Stimulated activated CD8-positive, alpha-beta memory T cell treated with anti-CD3 and anti-CD28 coated beads, Interleukin-4, amount 100 ng/mL, for 1 hour (primary cell): Measurements from ENCODE around the gene KIAA1549.

ENCODE experiments used
- DNase-seq, 2 donors: peaks; one replicate each; pipeline ENCODE4 v3.0.0-alpha.2; 2020; ENCODE audit warnings: low read depth in 2 of 2, low spot score in 1 of 2

Gene KIAA1549

GRCh38 chr7:138861051-138861450 is 120.1 kb downstream of the KIAA1549 start:
- DNase-seq = no peak

DNA sequence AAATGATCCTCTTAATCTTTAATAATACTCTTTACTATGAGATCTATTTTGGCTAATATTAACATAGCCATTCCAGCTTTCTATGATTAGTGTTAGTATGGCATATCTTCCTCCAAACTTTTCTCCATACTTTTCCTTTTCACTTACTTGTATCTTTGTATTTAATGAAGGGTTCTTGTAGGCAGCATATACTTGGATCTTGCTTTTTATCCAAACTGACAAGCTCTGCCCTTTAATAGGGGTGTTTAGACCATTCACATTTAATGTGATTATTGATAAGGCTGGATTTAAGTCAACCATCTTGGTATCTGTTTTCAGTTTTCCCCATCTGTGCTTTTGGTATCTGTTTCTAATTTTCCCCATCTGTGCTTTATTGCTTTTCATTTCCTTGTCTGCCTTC is 123.5 kb downstream of the KIAA1549 start:
- DNase-seq = no peak

DNA sequence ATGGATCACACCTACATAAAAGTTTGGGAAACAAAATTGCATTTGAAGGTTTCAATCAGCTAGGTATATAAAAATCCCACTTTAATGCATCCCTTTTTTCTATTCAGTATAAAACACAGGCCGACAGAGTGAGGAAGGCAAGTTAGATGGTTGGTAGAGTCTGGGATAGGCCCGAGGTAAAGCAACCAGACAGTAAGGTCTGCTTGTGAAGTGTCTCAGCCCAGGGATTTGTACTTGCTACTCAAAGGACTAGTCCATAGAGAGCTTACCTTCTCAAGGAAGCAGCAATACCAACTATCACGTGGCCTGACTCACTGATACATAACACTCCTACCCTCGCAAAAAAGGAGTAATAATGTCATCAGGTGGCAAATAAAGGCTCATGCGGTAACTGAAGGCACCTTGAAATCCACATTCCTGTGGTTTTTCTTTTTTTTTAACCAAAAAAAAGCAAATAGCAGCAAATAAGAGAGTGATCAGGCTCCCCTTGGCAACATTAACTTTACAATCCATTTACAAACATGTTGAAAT is 127.0 kb downstream of the KIAA1549 start:
- DNase-seq = no peak

DNA sequence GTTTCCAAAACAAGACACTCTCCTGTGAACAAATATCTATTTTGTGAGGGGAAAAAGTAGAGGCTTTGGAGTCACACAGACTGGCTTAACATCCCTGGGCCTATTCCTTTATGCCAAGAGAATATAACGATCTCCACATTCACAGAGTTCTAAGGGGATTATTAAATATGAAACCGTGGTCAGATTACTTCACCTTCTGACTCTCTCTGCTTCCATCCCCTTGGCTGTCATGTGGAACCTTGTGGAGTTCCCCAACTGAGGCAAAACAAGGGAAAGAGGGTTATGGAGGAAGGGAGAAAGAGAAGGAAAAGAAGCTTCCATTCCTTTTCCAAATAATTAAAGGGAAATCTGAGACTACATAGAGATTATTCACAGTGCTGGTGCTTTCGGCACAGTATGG is 127.7 kb downstream of the KIAA1549 start:
- DNase-seq = no peak

- DNase-seq = no peak
These were observed 128.7 kb downstream of the KIAA1549 start for GRCh38 chr7:138852469-138852868.

DNA sequence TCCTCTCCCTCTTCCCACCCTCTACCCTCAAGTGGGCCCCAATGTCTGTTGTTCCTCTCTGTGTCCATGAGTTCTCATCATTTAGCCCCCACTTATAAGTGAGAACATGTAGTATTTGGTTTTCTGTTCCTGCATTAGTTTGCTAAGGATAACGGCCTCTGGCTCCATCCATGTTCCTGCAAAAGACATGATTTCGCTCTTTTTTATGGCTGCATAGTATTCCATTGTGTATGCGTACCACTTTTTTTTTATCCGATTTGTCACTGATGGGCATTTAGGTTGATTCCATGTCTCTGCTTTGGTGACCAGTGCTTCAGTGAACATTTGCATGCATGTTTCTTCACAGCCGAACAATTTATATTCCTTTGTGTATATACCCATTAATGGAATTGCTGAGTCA is 131.5 kb downstream of the KIAA1549 start:
- no peak for DNase-seq

GRCh38 chr7:138848056-138848980 is 132.9 kb downstream of the KIAA1549 start:
- no peak for DNase-seq

DNA sequence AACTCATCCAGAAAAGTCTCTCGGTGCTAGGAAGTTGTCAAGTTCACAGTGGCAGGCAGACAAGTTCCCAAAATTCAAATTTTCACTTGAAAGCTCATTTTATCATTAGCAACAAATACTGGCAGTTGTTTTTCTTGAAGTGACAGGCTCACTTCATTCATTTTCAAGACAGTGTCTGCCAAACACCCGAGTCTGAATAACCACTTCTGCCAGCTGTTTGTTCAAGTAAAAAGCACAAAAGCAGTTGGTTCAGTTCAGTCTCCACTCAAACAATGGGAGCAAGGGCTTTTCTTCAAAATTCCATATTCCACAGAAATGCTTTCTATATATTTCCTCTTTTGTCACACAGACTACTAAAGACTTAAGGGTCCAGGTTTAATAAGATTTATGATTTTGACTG is 135.5 kb downstream of the KIAA1549 start:
- no peak for DNase-seq

DNA sequence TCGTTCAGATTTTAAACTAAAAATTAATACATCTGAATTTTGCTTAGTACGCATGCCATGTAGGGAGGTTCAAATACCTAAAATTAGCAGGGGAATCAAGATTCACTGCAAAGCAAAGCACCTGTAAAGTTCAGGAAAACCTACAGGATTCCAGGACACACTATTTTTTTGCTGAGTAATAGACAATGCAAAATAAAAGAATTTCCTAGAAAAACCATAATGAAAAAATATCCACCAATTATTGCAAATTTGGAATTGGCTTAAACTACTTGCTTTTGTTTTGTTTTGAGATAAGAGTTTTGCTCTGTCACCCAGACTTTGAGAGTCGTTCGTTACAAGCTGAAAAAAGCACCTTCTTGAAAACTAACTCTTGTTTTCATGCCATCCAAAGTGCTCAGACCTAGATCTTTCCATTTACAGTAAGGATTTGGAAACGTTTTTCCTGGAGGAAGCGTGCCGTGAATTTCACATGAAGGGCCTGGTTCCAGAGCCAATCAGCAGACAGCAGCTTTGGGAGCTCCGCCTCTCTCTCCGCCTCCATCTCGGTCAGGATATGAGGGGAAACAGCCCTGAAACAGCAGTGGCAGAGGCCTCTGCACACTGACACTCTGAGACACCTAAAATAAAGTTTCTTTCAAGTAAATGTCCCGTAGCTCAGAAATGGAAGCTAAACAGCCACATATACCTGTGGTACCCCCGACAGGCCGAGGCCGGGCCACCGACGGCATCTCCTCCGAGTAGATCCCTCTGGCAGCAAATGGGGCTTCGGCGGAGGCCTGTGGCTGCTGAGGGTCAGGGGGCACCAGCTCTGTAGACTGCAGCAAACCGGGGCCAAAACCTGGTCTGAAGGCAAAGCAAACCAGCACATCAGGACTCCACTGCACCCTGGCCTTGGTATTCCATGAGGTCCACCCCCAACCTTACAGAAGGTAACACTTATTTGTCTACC is 137.3 kb downstream of the KIAA1549 start:
- no peak for DNase-seq

GRCh38 chr7:138842111-138842510 is 139.1 kb downstream of the KIAA1549 start:
- no peak for DNase-seq

DNA sequence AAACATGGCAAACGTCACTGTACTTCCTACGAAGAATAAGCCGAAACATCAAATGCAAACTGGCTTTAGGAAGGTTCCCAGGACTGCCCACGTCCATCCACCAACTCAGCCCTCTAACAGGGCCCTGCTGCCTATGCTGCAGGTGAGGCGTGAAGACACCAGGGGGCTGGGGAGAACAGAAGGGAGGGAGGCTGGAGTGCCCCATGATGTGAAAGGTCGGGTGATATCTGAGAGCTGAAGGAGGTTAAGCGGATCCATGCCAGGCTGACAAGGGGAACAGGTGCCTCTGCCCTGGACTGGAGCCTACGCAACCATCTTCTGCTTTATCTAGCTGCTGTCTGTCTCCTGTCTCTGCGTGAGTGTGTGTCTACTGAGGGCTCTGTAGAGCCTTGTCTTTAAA is 143.0 kb downstream of the KIAA1549 start:
- DNase-seq = no peak

DNA sequence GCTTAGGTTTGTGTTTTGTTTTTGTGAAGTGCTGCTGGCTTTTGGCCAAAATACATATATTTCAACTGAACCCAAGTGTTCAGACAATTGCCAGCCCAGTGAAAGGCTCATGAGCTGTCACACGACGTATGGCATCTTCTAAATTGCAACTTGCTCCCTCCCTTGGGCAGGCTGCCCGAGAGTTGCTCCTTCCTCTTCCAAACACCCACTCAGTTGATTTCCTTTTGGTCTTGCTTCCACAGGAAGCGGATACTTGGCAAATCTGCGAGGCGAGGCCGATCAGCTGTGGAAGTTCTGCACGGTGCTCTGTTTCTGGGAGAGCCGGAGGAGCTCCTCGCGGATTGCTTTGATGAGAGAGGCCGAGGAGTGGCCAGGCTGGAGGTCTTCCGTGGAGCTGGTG is 143.6 kb downstream of the KIAA1549 start:
- no peak for DNase-seq

DNA sequence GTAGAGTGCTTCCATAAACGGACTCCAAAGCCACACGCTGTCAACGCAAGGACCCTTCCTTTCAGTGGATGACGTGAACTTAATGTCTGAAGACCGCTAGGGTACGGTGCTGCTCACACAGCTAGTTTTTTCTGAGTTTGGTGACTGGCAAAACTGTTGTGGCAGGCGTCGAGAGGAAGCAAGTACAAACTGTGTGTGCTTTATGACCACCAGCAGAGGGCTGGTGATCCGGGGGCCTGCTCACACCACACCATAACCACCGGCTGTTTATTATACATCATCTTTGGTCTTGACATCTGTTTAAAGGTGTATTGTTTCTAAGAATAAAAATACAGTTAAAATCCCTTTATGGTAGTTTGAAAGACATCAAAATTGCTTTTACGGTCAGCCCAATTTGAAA is 146.1 kb downstream of the KIAA1549 start:
- DNase-seq = no peak

DNA sequence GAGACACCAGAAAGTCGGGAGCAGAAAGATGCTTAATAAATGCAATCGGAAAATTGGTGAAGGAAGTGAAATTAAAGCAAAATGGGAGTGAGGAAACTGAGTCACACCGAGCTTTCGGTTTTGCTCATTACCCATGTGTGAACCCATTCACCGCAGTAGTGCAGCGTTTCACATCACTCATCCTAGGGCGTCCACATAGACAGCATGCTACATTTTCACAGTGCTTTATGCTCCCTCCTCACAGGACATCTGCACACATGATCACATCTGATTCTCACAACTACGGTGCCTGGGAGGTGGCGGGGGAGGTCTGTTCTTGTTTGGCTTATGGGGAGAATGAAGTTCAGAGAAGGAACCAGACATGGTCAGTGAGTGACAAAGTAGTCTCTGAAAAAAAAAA is 146.6 kb downstream of the KIAA1549 start:
- DNase-seq = no peak

GRCh38 chr7:138833596-138833995 is 147.6 kb downstream of the KIAA1549 start:
- no peak for DNase-seq

DNA sequence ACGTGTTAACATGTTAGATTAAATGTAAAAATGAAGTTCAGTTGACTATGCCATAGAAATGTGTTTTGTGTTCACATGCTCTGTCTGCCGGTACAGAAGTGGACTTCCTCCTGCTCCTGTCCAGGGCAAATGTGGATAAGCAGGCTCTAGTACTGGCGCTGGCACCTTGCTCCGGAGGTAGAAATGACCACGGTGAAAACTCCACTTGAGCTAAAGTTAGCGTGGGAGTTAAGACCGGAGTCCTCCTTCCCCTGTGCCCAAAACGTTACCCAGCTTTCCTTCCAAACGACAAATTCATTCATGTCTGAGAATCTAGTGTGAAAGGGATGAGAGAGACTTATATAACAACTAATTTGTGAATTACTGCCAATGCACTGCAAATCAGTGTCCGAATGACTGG is 148.2 kb downstream of the KIAA1549 start:
- no peak for DNase-seq

GRCh38 chr7:138829335-138829734 is 151.9 kb downstream of the KIAA1549 start:
- no peak for DNase-seq

GRCh38 chr7:138828302-138828701 is 152.9 kb downstream of the KIAA1549 start:
- DNase-seq = no peak

DNA sequence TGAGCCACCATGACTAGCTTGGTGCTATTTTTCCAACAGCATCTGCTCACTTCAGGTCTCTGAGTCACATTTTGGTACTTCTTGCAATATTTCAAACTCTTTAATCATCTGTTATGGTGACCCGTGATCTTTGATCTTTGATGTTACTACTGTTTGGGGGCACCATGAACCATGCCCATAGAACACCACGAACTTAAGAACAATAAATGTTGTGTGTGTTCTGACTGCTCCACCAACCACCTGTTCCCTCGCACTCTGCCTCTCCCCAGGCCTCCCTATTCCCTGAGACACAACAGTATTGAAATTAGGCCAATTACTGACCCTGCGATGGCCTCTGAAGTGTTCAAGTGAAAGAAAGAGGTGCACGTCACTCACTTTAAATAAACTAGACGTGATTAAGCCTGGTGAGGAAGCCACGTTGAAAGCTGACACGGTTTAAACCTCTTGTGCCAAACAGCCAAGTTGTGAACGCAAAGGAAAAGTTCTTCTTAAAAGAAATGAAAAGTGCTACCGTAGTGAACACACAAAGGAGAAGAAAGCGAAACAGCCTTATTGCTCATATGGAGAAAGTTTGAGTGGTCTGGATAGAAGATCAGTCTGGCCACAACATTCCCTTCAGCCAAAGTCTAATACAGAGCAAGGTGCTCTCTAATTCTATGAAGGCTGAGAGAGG is 156.0 kb downstream of the KIAA1549 start:
- no peak for DNase-seq

- DNase-seq = no peak
These were observed 158.2 kb downstream of the KIAA1549 start for GRCh38 chr7:138822867-138823535.

DNA sequence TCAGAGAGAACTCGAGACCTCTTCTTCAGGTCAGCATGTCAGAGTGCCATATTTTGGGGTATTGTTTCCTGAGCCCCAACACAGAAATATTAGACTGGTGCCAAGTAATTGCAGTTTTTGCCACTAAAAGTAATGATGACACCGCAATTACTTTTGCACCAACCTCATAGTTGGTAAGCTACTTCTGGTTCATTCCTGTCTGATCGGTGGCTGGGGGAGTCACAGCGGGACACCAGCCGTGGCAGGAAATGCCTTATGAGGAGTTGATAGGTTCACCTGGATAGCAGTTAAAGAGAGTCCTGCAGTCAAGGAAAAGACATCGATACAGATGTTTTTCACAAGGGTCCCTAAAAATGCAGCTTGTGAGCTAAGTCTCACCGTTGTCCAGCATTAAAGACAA is 159.3 kb downstream of the KIAA1549 start:
- no peak for DNase-seq
